ENCODE measurements around the gene CABLES1. TPM values are rescaled to one million over a fixed set of nuclear protein-coding genes. Genes with fewer than 3 reads are reported as not detected.
A peak's percentile ranks its signal among the peaks of the same experiment; 100 is the strongest.
"Not testable (repeated sequence)": the region's sequence is repeated elsewhere in the genome, so short reads cannot be mapped to it uniquely, and the experiment has no call there.

The CABLES1 gene
- total RNA-seq, 2 experiments from 2014 or later: 1.2 to 1.4 TPM

DNA sequence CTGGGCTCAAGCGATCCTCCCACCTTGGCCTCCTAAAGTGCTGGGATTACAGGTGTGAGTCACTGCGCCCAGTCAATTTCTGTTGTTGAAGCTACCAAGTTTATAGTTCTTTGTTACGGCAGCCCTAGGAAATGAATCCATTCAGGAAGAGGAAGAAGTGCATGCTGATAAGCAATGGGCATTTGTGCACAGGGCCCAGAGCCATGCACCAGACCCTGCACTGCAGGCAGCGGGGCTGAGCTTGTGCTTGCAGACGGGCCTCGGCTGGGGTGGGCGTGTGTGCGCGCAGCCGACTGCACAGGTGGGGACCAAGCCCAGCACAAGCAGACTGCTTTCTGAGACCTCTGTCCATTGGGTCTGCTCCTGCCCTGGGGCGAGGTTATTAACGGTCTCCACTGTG is 144.6 kb downstream of the CABLES1 start:
- H3K36me3 Mint-ChIP-seq: peaks cover 15% of the 10 kb centered on the region
- H3K27ac Mint-ChIP-seq: no peak overlapping the region
- POLR2A ChIA-PET: no interaction called here
- H3K9me3 Mint-ChIP-seq: peaks cover 14% of the 10 kb centered on the region
- no peaks in the 10 kb centered on the region for H3K27me3 Mint-ChIP-seq
- H3K4me3 Mint-ChIP-seq: no peak overlapping the region
- DNase-seq (no peak), ATAC-seq (ENCODE audit: low read depth) (no peak)
- H3K4me1 Mint-ChIP-seq: peaks cover 6% of the 10 kb centered on the region

DNA sequence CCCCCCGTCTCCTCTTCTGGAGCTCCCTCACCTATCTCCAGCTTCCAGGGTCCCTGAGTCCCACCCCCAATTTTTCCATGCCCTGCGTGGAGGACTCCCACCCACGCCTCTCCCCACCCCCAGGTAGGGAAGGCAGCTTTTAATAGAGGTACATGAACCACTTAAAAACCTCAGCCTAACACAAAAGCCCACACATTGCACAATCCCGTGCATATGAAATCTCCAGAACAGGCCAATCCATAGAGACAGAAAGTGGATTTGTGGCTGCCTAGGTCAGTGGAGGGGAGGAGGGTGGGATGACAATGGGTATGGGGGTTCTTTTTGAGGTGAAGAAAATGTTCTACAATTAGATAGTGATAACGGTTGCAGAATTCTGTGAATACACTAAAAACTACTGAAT is 145.6 kb downstream of the CABLES1 start:
- DNase-seq: no peak
- H3K4me1 Mint-ChIP-seq: peaks cover 6% of the 10 kb centered on the region
- no peaks in the 10 kb centered on the region for H3K27me3 Mint-ChIP-seq

DNA sequence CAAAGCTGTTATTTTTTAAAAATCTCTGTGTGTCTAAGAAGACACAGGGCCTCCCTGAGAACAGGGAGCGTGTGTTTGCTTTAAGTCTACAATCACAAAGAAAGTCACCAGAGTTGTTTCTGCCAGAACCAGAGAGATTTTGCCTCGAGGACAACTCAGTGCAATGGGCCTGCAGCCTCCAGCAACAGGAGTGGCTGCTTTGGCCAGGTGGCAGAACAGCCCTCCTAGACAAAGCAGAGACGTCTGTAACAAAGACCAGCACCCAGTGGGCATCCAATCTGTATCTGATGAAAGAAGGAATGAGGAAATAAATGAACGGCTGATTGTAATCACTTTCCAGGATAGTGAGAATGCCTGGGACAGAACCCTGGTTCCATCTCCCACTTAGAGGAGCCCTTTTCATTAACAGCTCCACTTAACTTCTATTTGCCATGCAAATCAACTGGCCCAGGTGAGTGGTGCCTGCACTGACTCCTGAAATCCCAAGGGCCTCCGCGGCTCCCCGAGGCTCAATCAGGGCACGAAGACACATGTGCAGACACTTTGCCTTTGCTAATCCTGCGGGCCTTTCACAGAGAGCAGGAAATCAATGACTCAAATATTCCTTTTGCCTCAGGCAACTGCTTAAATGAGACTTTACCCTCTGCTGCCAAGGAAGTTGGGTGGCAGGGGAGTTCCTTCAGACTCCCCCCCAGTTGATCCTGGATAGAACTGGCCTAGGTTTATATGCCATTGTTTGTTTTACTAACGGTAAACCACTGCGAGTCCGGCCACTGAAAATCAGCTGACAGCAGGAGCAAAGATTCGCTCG is 146.5 kb downstream of the CABLES1 start:
- peaks cover 12% of the 10 kb centered on the region for H3K9me3 Mint-ChIP-seq
- DNase-seq (no peak), ATAC-seq (ENCODE audit: low read depth) (no peak)
- no peak overlapping the region for H3K27ac Mint-ChIP-seq
- peaks cover 9% of the 10 kb centered on the region for H3K36me3 Mint-ChIP-seq
- no peak overlapping the region for H3K4me3 Mint-ChIP-seq
- no peaks in the 10 kb centered on the region for H3K27me3 Mint-ChIP-seq
- peaks cover 6% of the 10 kb centered on the region for H3K4me1 Mint-ChIP-seq
- POLR2A ChIA-PET: interaction anchor here (0.6 kb wide), 1 partner anchor 36 kb away, joined by 3 read pairs; no protein-coding TSS in a partner anchor

More for the DNA sequence above, 145.6 kb downstream of the CABLES1 start:
- H3K36me3 Mint-ChIP-seq: peaks cover 12% of the 10 kb centered on the region
- POLR2A ChIA-PET: no interaction called here
- peaks cover 14% of the 10 kb centered on the region for H3K9me3 Mint-ChIP-seq
- no peak for ATAC-seq (ENCODE audit: low read depth)
- H3K27ac Mint-ChIP-seq: no peak overlapping the region
- no peak overlapping the region for H3K4me3 Mint-ChIP-seq

DNA sequence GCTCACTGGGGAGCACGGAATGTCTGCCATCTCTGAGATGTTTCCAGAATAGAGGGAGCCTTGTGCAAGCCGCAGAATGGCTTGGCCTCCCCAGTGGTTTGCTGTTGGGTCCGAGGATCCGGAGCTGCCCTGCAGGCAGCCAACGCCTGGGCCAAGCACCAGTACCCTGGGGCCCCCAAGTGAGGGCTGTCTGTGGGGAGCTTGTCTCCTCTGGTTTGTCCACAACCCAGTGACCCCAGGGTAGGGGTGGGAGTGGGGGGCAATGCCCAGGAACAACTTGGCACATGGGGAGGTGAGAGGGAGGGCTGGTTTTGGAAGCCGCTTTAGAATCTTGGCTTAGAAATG is 147.1 kb downstream of the CABLES1 start:
- Mint-ChIP-seq H3K4me3 (no peak overlapping the region), H3K9me3 (peaks cover 8% of the 10 kb centered on the region), H3K27ac (no peak overlapping the region), H3K4me1 (peaks cover 6% of the 10 kb centered on the region), H3K27me3 (no peaks in the 10 kb centered on the region), H3K36me3 (peaks cover 4% of the 10 kb centered on the region)
- DNase-seq (no peak), ATAC-seq (ENCODE audit: low read depth) (no peak)
- POLR2A ChIA-PET: interaction anchor here (0.6 kb wide), 1 partner anchor 37 kb away, joined by 3 read pairs; no protein-coding TSS in a partner anchor

DNA sequence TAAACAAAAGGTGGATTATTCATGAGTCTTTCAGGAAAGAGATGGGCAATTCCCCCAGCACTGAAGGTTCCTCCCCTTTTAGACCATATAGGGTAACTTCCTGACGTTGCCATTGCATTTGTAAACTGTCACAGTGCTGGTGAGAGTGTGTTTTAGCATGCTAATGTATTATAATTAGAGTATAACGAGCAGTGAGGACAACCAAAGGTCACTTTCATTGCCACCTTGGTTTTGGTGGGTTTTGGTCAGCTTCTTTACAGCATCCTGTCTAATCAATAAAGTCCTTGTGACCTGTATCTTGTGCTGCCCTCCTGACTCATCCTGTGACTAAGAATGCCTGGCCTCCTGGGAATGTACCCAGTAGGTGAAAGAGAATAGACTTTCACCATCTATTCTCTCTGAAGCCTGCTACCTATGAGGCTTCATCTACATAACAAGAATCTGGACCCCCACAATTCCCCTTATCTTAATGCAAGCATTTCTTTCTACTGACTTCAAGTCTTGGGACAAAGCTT is 148.7 kb downstream of the CABLES1 start:
- no peak overlapping the region for H3K27ac Mint-ChIP-seq
- no peaks in the 10 kb centered on the region for H3K9me3 Mint-ChIP-seq
- H3K4me1 Mint-ChIP-seq: peaks cover 6% of the 10 kb centered on the region
- H3K27me3 Mint-ChIP-seq: no peaks in the 10 kb centered on the region
- ATAC-seq (ENCODE audit: low read depth): no peak
- POLR2A ChIA-PET: no interaction called here
- H3K36me3 Mint-ChIP-seq: no peaks in the 10 kb centered on the region
- DNase-seq: no peak
- no peak overlapping the region for H3K4me3 Mint-ChIP-seq

DNA sequence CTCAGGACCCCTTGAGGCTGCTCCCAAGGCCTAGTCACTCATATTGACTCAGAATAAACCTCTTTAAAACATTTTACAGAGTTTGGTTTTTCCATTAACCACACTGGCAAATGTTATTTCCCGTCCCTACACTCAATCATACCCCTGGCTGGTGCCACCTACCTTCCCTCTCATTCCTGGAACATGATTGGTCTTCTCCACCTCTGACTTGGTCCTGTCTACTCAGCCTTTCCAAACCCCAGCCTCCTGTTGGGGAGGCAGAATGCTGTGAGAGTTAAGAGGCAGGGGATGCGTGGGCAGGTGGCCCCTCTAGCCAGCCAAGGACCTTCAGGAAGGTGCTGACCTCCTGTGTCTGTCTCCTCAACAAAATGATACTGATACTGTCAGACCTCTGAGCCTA is 149.3 kb downstream of the CABLES1 start:
- Mint-ChIP-seq H3K4me3 (no peak overlapping the region), H3K4me1 (peaks cover 6% of the 10 kb centered on the region), H3K27me3 (no peaks in the 10 kb centered on the region), H3K36me3 (no peaks in the 10 kb centered on the region), H3K9me3 (no peaks in the 10 kb centered on the region), H3K27ac (no peak overlapping the region)
- POLR2A ChIA-PET: no interaction called here
- DNase-seq: no peak
- no peak for ATAC-seq (ENCODE audit: low read depth)

DNA sequence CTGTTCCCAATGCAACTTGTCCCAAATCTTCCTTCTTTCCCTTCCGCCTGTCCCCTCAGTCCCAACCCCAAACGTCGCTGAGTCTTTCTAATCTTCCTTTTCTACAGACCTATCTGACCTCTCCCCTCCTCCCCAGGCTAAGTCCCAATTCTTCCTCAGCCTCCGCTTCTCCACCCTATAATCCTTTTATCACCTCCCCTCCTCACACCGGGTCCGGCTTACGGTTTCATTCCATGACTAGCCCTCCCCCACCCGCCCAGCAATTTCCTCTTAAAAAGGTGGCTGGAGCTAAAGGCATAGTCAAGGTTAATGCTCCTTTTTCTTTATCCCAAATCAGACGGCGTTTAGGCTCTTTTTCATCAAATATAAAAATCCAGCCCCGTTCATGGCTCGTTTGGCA is 150.3 kb downstream of the CABLES1 start:
- POLR2A ChIA-PET; H3K4me3 Mint-ChIP-seq; H3K4me1 Mint-ChIP-seq; H3K36me3 Mint-ChIP-seq; H3K27ac Mint-ChIP-seq; DNase-seq; H3K27me3 Mint-ChIP-seq; ATAC-seq (ENCODE audit: low read depth); H3K9me3 Mint-ChIP-seq: not testable (repeated sequence)

DNA sequence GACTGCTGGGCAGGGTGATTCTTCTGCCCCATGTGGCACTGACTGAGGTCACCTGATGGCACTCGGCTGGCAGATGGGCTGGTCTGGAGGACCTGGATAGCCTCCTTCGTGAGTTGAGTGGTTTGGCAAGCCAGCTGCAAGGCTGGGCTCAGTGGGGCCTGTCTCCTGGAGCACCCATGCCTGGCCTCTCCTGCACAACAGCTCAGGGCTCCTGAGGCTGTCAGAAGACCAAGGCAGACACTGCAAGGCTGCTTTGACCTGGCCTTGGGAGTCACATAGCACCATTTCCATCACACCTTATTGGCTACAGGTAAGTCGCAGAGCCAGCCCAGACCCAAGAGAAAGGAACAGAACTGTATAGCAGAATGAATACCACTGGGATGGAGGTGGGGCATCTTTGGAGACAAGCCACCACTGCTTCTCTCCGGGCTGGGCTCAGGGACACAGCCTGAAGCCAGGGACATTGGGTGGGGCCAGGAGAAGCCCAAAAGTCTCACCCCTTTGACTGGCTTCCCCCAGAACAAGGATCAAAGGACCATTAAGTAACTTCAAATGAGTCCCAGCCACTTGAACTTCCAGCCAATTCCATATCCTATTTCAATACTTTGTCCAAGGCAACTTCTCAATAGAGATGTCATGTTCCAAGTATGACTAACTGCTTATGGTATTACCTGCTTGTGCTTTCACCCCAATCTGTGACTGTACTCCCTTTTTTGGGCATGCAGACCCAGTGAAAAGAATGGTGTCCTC is 156.3 kb downstream of the CABLES1 start:
- POLR2A ChIA-PET: no interaction called here
- Mint-ChIP-seq H3K27ac (no peak overlapping the region), H3K9me3 (no peaks in the 10 kb centered on the region), H3K36me3 (no peaks in the 10 kb centered on the region), H3K4me1 (no peaks in the 10 kb centered on the region), H3K4me3 (no peak overlapping the region), H3K27me3 (no peaks in the 10 kb centered on the region)
- DNase-seq: no peak
- no peak for ATAC-seq (ENCODE audit: low read depth)

DNA sequence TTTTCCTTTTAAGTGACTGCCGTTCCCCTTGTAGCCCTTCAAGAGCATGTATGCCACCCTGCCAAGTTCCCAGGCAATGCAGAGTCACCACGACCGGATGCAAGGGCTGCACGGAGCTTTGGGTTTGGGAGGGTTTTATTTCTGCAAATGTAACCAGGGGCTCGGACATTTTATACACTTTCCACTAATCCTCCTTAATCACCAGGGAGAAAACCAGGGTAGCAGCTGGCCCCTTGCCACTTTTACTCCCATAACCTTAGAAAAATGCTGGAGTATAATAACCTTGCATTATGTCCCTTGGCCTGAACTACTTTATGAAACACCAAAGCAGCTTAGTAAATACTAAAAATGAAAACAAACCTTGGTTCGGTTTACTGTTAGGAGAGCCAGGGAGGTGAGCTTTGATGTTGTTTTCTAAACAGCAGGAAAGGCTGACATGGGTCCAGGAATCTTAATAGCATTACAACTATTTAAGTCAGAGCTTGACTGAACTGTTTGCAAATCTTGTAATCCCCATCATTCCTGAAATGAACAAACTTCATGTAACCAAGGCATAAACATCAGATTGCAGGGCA is 165.0 kb downstream of the CABLES1 start:
- H3K36me3 Mint-ChIP-seq: peaks cover 3% of the 10 kb centered on the region
- peaks cover 3% of the 10 kb centered on the region for H3K4me1 Mint-ChIP-seq
- no peak overlapping the region for H3K27ac Mint-ChIP-seq
- no peak overlapping the region for H3K4me3 Mint-ChIP-seq
- no peak for DNase-seq
- ATAC-seq (ENCODE audit: low read depth): no peak
- H3K27me3 Mint-ChIP-seq: no peaks in the 10 kb centered on the region
- H3K9me3 Mint-ChIP-seq: no peaks in the 10 kb centered on the region
- POLR2A ChIA-PET: no interaction called here

DNA sequence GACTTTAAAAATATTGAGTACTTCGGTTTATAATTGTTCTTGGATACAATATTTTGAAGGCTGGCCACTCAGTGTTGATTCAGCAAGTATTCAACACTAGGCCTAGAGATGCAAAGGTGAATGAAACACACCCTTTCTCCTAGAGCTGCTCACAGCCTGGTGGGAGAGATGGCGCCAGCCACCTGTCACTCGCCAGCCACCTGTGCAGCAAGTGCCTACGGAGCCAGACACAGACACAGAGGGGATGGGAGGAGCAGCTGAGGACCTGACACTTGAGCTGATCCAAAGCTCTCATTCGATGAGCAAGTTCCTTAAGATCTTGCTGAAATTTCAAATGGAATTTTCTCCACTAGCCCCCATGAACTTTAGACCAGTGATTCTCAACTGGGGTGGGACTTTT is 166.7 kb downstream of the CABLES1 start:
- no peak for DNase-seq
- no peaks in the 10 kb centered on the region for H3K9me3 Mint-ChIP-seq
- no peak overlapping the region for H3K27ac Mint-ChIP-seq
- H3K36me3 Mint-ChIP-seq: peaks cover 3% of the 10 kb centered on the region
- H3K4me3 Mint-ChIP-seq: no peak overlapping the region
- peaks cover 14% of the 10 kb centered on the region for H3K4me1 Mint-ChIP-seq
- H3K27me3 Mint-ChIP-seq: no peaks in the 10 kb centered on the region
- no peak for ATAC-seq (ENCODE audit: low read depth)
- POLR2A ChIA-PET: no interaction called here

DNA sequence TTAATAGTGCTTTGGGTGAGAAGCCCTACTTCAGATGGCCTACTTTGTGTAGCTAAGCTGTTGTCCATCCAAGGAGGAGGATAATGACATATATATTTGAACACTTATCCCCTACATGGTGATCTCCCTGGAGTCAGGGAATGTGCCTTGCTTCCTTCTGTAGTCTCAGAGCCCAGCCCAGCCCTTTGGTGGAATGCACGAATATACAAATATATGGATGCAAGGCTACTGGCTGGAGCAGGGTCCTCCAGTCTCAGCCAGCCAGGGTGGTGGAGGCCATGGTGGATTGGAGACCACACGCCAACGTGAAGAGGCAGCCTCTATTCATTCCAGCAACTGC is 167.2 kb downstream of the CABLES1 start:
- Mint-ChIP-seq H3K27me3 (no peaks in the 10 kb centered on the region), H3K9me3 (no peaks in the 10 kb centered on the region), H3K4me3 (no peak overlapping the region), H3K4me1 (peaks cover 20% of the 10 kb centered on the region), H3K36me3 (peaks cover 3% of the 10 kb centered on the region), H3K27ac (no peak overlapping the region)
- POLR2A ChIA-PET: no interaction called here
- no peak for ATAC-seq (ENCODE audit: low read depth)
- no peak for DNase-seq

DNA sequence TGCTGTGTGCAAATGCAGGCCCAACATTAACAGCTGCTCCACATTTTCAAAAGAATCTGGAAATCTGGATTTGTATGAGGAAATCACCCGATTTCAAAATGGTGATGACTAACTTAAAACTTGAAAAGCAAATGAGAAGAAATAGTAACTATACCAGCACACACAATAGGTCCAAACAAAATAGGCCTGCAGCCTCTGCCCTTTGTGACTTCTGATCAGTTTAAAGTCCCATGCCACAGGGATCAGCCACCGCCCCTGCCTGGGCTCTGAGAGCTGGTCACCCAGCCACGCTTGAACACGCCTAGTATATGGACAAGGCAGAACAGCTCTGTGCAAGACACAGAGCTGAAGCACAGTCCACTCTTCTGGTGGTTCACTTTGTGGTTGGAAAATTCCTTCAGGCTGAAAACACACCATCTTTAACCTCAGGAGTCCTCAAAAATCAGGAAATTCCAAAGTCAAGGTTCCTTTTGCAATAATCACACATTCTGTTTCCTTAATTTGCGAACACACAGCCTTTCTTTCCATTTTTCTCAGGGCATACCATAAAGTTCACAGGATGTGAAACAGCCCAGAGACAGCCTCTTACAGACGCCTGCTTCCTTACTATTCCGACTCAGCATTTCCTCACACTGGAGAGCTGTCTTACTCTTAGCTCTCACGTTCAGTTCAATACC is 167.7 kb downstream of the CABLES1 start:
- Mint-ChIP-seq H3K4me3 (no peak overlapping the region), H3K27me3 (no peaks in the 10 kb centered on the region), H3K4me1 (peaks cover 25% of the 10 kb centered on the region), H3K36me3 (peaks cover under 1% of the 10 kb centered on the region), H3K27ac (no peak overlapping the region), H3K9me3 (no peaks in the 10 kb centered on the region)
- POLR2A ChIA-PET: no interaction called here
- ATAC-seq (ENCODE audit: low read depth) (no peak), DNase-seq (no peak)

DNA sequence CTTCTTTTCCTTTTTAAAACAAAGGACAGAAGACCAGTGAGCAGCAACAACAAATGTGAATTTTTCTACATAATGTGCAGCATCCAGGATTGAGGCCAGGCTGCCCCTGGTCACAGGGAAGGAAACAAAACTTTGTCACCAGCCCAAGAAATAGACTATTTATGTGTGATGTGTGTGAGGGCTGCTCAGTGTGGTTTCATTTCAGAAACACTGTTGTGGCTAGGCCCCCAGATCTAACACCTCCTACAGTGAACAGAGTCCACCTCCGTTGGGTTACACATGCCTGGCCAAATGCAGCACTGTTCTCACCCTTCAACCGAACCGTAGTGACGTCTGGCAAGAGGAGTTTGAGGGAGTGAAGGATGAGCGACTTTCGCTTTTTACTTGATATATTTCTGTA is 171.5 kb downstream of the CABLES1 start:
- peak overlapping the region; percentile 80 for H3K4me3 Mint-ChIP-seq
- peak overlapping the region; percentile 86 for H3K27ac Mint-ChIP-seq
- H3K4me1 Mint-ChIP-seq: peaks cover 35% of the 10 kb centered on the region
- H3K27me3 Mint-ChIP-seq: no peaks in the 10 kb centered on the region
- H3K36me3 Mint-ChIP-seq: peaks cover 8% of the 10 kb centered on the region
- H3K9me3 Mint-ChIP-seq: no peaks in the 10 kb centered on the region
- ATAC-seq (ENCODE audit: low read depth) (peak; percentile 73), DNase-seq (no peak)
- POLR2A ChIA-PET: interaction anchor here (0.6 kb wide), 1 partner anchor 52 kb away, joined by 3 read pairs; no protein-coding TSS in a partner anchor

All from activated naive CD8-positive, alpha-beta T cell treated with anti-CD3 and anti-CD28 coated beads, Interleukin-2, amount 10 ng/mL, durations not matched to agents 7 days and 5 days (primary cell).